Epithelial cell of umbilical artery (primary cell): ENCODE data around the gene GSG1. TPM values are rescaled to one million over a fixed set of nuclear protein-coding genes. Genes with fewer than 3 reads are reported as not detected.

ENCODE experiments used
- total RNA-seq: library from RNA; depleted of rRNA; stranded (reverse); fragments of >200 nt; gene quantifications from 2 replicates; pipeline ENCODE4 v1.2.3, GENCODE V29; 2014

GSG1 gene
- total RNA-seq: not detected in 2 replicates

DNA sequence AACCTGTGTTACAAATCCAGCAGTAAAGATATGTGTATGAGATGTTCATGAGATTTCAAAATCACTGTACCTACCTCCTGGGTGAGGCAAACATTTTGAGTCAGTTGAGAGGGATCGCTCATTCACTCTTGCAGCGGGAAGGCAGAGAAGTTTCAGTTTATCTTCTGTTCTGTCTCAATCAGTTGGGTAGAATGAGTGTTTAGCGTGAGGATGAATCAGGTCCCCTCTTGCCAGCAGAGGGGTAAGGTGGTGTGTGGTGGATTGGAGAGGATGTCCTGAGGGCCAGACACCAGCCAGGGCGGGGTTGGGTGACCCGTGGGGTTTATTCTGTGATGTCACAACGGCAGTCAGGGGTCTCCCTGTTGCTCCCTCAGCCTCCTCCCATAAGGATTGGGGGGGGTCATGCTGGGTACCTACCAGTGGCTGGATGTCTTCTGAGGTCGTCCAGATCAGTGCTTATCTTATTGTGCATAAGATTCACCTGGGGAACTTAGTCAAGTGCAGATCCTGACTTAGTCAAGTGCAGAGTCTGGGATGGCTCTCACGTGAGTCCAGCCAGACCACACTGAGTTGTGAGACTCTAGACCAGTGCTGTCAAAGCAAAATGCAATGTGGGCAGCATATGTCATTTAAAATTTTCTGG is at the start of gene GSG1:
TSS of gene GSG1 (minus strand) at position 277 of the 643 bp plus-strand sequence. CDS start at position 122, 155 bp downstream.

DNA sequence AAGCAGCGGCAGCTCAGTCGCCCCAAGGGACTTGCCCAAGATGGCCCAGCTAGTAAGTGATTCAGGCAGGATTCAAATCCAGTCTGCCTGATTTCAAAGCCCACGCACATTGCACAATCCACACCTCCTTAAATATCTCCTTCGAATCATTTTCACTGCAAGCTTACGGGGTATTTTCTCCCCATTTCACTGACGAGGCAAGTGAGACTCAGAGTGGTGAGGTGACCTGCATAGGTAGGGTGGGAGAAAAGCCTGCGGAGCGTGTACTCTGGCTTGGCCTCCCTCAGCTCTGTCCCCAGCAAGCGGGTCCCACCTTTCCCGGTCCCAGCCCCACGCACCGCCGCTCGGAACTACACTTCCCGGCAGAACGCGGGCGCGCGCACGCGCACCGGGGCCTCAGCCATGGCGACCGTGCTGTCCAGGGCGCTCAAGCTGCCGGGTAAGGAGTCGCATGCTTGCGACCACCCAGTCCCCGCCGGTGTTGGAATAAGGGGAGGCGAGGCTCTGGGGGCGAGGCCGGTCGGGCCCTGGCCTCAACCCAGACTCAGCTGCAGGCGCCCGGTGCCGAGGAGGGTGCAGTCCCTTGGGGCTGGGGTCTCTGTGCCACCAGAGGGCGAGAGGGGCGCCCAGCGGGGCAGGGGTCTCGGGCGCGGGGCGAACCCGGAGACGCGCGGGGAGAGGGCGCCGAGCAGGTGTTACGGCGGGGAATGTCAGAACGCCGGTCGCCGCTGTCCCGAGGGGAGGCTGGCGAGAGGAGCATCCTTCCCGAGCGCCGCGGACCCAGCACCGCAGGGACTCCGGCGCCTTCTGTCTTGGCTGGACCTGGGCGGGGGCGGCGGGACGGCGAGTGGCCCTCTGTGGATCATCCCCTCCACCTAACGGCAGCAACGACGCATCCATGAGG is 59.2 kb downstream of the GSG1 start, which contains the start of gene FAM234B:
TSS of gene FAM234B (plus strand) at position 380 of the 904 bp plus-strand sequence. CDS start at position 403, 23 bp downstream.

Other genes starting within 250 kb of the GSG1 start
- 4.2 and 14.3 TPM in 2 replicates for gene GPRC5A, start 212.1 kb downstream of the GSG1 start, total RNA-seq
- not detected in 2 replicates for gene GPRC5D, start 151.5 kb downstream of the GSG1 start, total RNA-seq
- gene HEBP1, start 103.4 kb downstream of the GSG1 start, total RNA-seq: 10.4 and 13.4 TPM in 2 replicates
- 6.2 and 12.9 TPM in 2 replicates for gene FAM234B, start 59.3 kb downstream of the GSG1 start, total RNA-seq
- gene EMP1, start 93.1 kb upstream of the GSG1 start, total RNA-seq: 204 and 310 TPM in 2 replicates